Hepatocyte (in vitro differentiated cells): ENCODE measurements around the gene LDAF1. TPM values are rescaled to one million over a fixed set of nuclear protein-coding genes. Genes with fewer than 3 reads are reported as not detected.

Source experiments
- DNase-seq: peaks from one replicate; pipeline ENCODE4 v3.0.0-alpha.2; 2016; ENCODE audit warnings: low spot score
- H2AFZ ChIP-seq: fragments of 200-600 bp; sonication (generic); 2 replicates; pipeline ENCODE4 v1.6.0; 2016; ENCODE audit warnings: antibody characterized with exemption, mild to moderate bottlenecking
- H3K27ac ChIP-seq: fragments of 200-600 bp; sonication (generic); 2 replicates; pipeline ENCODE4 v1.5.1; 2016; ENCODE audit warnings: mild to moderate bottlenecking
- H3K27me3 ChIP-seq: fragments of 200-600 bp; sonication (generic); 2 replicates; pipeline ENCODE4 v1.6.1; 2016
- H3K36me3 ChIP-seq: fragments of 200-600 bp; sonication (generic); replicated peaks from 2 replicates; pipeline ENCODE4 v1.5.1; 2016; ENCODE audit warnings: low read depth; ENCODE audit not compliant: insufficient read depth
- H3K4me1 ChIP-seq: fragments of 200-600 bp; sonication (generic); 2 replicates; pipeline ENCODE4 v1.5.1; 2016; ENCODE audit warnings: mild to moderate bottlenecking, moderate library complexity; ENCODE audit not compliant: insufficient read depth
- H3K4me2 ChIP-seq: fragments of 200-600 bp; sonication (generic); 2 replicates; pipeline ENCODE4 v1.6.0; 2016
- H3K4me3 ChIP-seq: fragments of 200-600 bp; sonication (generic); 2 replicates; pipeline ENCODE4 v1.5.1; 2016; ENCODE audit warnings: mild to moderate bottlenecking
- H3K79me2 ChIP-seq: fragments of 200-600 bp; sonication (generic); 2 replicates; pipeline ENCODE4 v1.6.0; 2017; ENCODE audit warnings: mild to moderate bottlenecking
- H3K9me2 ChIP-seq: fragments of 200-600 bp; sonication (generic); replicated peaks from 2 replicates; pipeline ENCODE4 v1.6.0; 2017; ENCODE audit warnings: mild to moderate bottlenecking; ENCODE audit not compliant: insufficient read depth
- H3K9me3 ChIP-seq: fragments of 200-600 bp; sonication (generic); 2 replicates; pipeline ENCODE4 v1.5.1; 2016; ENCODE audit warnings: low read depth, mild to moderate bottlenecking
- H4K20me1 ChIP-seq: fragments of 200-600 bp; sonication (generic); 2 replicates; pipeline ENCODE4 v1.6.0; 2016; ENCODE audit warnings: mild to moderate bottlenecking; ENCODE audit not compliant: insufficient read depth, poor library complexity, severe bottlenecking
- CTCF ChIP-seq: fragments of 200-600 bp; sonication (generic); IDR thresholded peaks from 2 replicates; pipeline ENCODE4 v1.5.1; 2016; ENCODE audit warnings: antibody characterized with exemption, mild to moderate bottlenecking; ENCODE audit not compliant: poor library complexity
- EZH2 ChIP-seq: fragments of 200-600 bp; sonication (generic); IDR thresholded peaks from 2 replicates; pipeline ENCODE4 v1.6.1; 2016; ENCODE audit warnings: antibody characterized with exemption, mild to moderate bottlenecking, borderline replicate concordance
- EZH2phosphoT487 ChIP-seq: fragments of 200-600 bp; sonication (generic); IDR thresholded peaks from one replicate; pipeline ENCODE4 v1.6.1; 2018; ENCODE audit warnings: antibody characterized with exemption, mild to moderate bottlenecking, low read depth, moderate library complexity; ENCODE audit not compliant: unreplicated experiment, severe bottlenecking
- WGBS: methylation state at CpG from one replicate; pipeline ENCODE4 v1.1.6; 2016; ENCODE audit warnings: low lambda C conversion rate; ENCODE audit errors: missing lambda C conversion rate; 5-methylcytosine and 5-hydroxymethylcytosine counted together
- polyA plus RNA-seq: library from polyadenylated mRNA; unstranded; fragments of >200 nt; fragmentation: Nextera tagmentation; extraction: Ambion mirVana; gene quantifications from 2 replicates; pipeline ENCODE4 v1.2.1, GENCODE V29; 2016
- total RNA-seq: library from RNA; depleted of rRNA; stranded (reverse); fragments of >200 nt; gene quantifications from 2 replicates; pipeline ENCODE4 v1.2.3, GENCODE V29; 2014

LDAF1 gene
- total and polyA plus RNA-seq, 2 experiments from 2014 or later, result 16.0 to 32.4 TPM

GRCh38 chr16:21203155-21203797 is 44.8 kb downstream of the LDAF1 start:
- no peaks in the 10 kb centered on the region for H3K79me2 ChIP-seq
- H3K27me3 ChIP-seq, result no peaks in the 10 kb centered on the region
- H4K20me1 ChIP-seq, result no peaks in the 10 kb centered on the region
- no peak overlapping the region for H3K27ac ChIP-seq
- H3K9me3 ChIP-seq, result no peaks in the 10 kb centered on the region
- H3K36me3 ChIP-seq, result no peaks in the 10 kb centered on the region
- no peak for TF ChIP-seq CTCF
- TF ChIP-seq EZH2phosphoT487, result no peak
- no peak for TF ChIP-seq EZH2
- H2AFZ ChIP-seq, result no peak overlapping the region
- H3K4me1 ChIP-seq, result peaks cover 8% of the 10 kb centered on the region
- H3K4me2 ChIP-seq, result no peak overlapping the region
- H3K4me3 ChIP-seq, result no peak overlapping the region
- no peak for DNase-seq
- no peaks in the 10 kb centered on the region for H3K9me2 ChIP-seq
- 34% methylated on average over 7 of the region's 7 CpGs for WGBS

- no peaks in the 10 kb centered on the region for H4K20me1 ChIP-seq
- no peak overlapping the region for H3K4me2 ChIP-seq
- no peak overlapping the region for H3K4me3 ChIP-seq
- no peaks in the 10 kb centered on the region for H3K9me3 ChIP-seq
- H3K27ac ChIP-seq, result no peak overlapping the region
- no peaks in the 10 kb centered on the region for H3K27me3 ChIP-seq
- H3K79me2 ChIP-seq, result no peaks in the 10 kb centered on the region
- H3K4me1 ChIP-seq, result peaks cover 8% of the 10 kb centered on the region
- no peak overlapping the region for H2AFZ ChIP-seq
- DNase-seq, result no peak
- TF ChIP-seq CTCF, result no peak
- no peak for TF ChIP-seq EZH2
- no peak for TF ChIP-seq EZH2phosphoT487
- H3K9me2 ChIP-seq, result no peaks in the 10 kb centered on the region
- no peaks in the 10 kb centered on the region for H3K36me3 ChIP-seq
Measured at GRCh38 chr16:21205303-21205702, 46.8 kb downstream of the LDAF1 start.

GRCh38 chr16:21206550-21206949 is 48.1 kb downstream of the LDAF1 start:
- Histone ChIP-seq H3K27ac (no peak overlapping the region), H2AFZ (no peak overlapping the region), H3K4me1 (peaks cover 8% of the 10 kb centered on the region), H3K27me3 (no peaks in the 10 kb centered on the region), H3K79me2 (no peaks in the 10 kb centered on the region), H3K36me3 (no peaks in the 10 kb centered on the region), H3K9me2 (no peaks in the 10 kb centered on the region), H3K9me3 (no peaks in the 10 kb centered on the region), H3K4me3 (no peak overlapping the region), H4K20me1 (no peaks in the 10 kb centered on the region), H3K4me2 (no peak overlapping the region)
- TF ChIP-seq EZH2, result no peak
- TF ChIP-seq EZH2phosphoT487, result no peak
- no peak for TF ChIP-seq CTCF
- 91% methylated on average over 4 of the region's 4 CpGs for WGBS
- no peak for DNase-seq
